HG02870 (cell line): Measurements from ENCODE around the gene OR9A4.
"Not testable (repeated sequence)": the region's sequence is repeated elsewhere in the genome, so short reads cannot be mapped to it uniquely, and the experiment has no call there.

ENCODE experiments used
- ATAC-seq: cut with Tn5 transposase; IDR thresholded peaks from one replicate; pipeline ENCODE4 v1.9.1; 2021; ENCODE audit warnings: mild to moderate bottlenecking, moderate library complexity; ENCODE audit not compliant: unreplicated experiment

The OR9A4 gene

GRCh38 chr7:141916099-141916498, at the start of gene OR9A4:
TSS of gene OR9A4 (plus strand) at chr7:141916399. CDS start at chr7:141918876, 2,477 bp downstream.
- ATAC-seq: no peak

GRCh38 chr7:141866974-141867373, 49.2 kb upstream of the OR9A4 start:
- ATAC-seq: no peak

- ATAC-seq: peak; percentile 47
These were observed 43.3 kb upstream of the OR9A4 start for GRCh38 chr7:141872931-141873330.

- ATAC-seq: no peak
These were observed 41.4 kb upstream of the OR9A4 start for GRCh38 chr7:141874787-141875186.

GRCh38 chr7:141875453-141875852, 40.7 kb upstream of the OR9A4 start:
- ATAC-seq: no peak

- no peak for ATAC-seq
These were observed 39.8 kb upstream of the OR9A4 start for GRCh38 chr7:141876371-141876770.

GRCh38 chr7:141877365-141877764, 38.8 kb upstream of the OR9A4 start:
- no peak for ATAC-seq

GRCh38 chr7:141880960-141881359, 35.2 kb upstream of the OR9A4 start:
- ATAC-seq: no peak

- peak; percentile 86 for ATAC-seq
These were observed 31.5 kb upstream of the OR9A4 start for GRCh38 chr7:141884539-141885225.

GRCh38 chr7:141889321-141889720, 26.9 kb upstream of the OR9A4 start:
- ATAC-seq: no peak

GRCh38 chr7:141891336-141891735, 24.9 kb upstream of the OR9A4 start:
- ATAC-seq: no peak

GRCh38 chr7:141899366-141899765, 16.8 kb upstream of the OR9A4 start:
- ATAC-seq: not testable (repeated sequence)

- ATAC-seq: no peak
These were observed 9.9 kb upstream of the OR9A4 start for GRCh38 chr7:141906285-141906684.

- no peak for ATAC-seq
These were observed 4.8 kb upstream of the OR9A4 start for GRCh38 chr7:141911391-141911790.

- ATAC-seq: no peak
These were observed 634 bp upstream of the OR9A4 start for GRCh38 chr7:141915565-141915964.

GRCh38 chr7:141920281-141920680, 4.1 kb downstream of the OR9A4 start:
- ATAC-seq: no peak

- no peak for ATAC-seq
These were observed 12.1 kb downstream of the OR9A4 start for GRCh38 chr7:141928146-141928844.

- ATAC-seq: no peak
These were observed 12.6 kb downstream of the OR9A4 start for GRCh38 chr7:141928845-141929195.

GRCh38 chr7:141930211-141930610, 14.0 kb downstream of the OR9A4 start:
- no peak for ATAC-seq

GRCh38 chr7:141941075-141941474, 24.9 kb downstream of the OR9A4 start:
- no peak for ATAC-seq

GRCh38 chr7:141943846-141944245, 27.6 kb downstream of the OR9A4 start:
- ATAC-seq: no peak

GRCh38 chr7:141944811-141945210, 28.6 kb downstream of the OR9A4 start:
- no peak for ATAC-seq

GRCh38 chr7:141945356-141945755, 29.2 kb downstream of the OR9A4 start:
- no peak for ATAC-seq
